Measurements from ENCODE around the gene KDM1B. TPM values are rescaled to one million over a fixed set of nuclear protein-coding genes. Genes with fewer than 3 reads are reported as not detected.
"Not testable (repeated sequence)": the region's sequence is repeated elsewhere in the genome, so short reads cannot be mapped to it uniquely, and the experiment has no call there.

KDM1B gene
- total RNA-seq, 2 donors from 2014 or later, result 8.4 to 8.7 TPM

GRCh38 chr6:18211338-18211737 is 56.1 kb downstream of the KDM1B start:
- Mint-ChIP-seq H3K4me3 (no peak overlapping the region), H3K27ac (no peak overlapping the region)

GRCh38 chr6:18212231-18212630 is 57.0 kb downstream of the KDM1B start:
- peak overlapping the region; percentile 15 for H3K4me3 Mint-ChIP-seq
- DNase-seq (no peak), ATAC-seq (no peak)
- no peaks in the 10 kb centered on the region for H3K9me3 ChIP-seq (ENCODE audit: control insufficient read depth, low read length, poor library complexity, severe bottlenecking)
- H3K4me1 Mint-ChIP-seq, result peaks cover 15% of the 10 kb centered on the region
- H3K27ac Mint-ChIP-seq, result peak overlapping the region; percentile 85
- no peaks in the 10 kb centered on the region for H3K27me3 Mint-ChIP-seq
- peaks cover 5% of the 10 kb centered on the region for H3K36me3 Mint-ChIP-seq (ENCODE audit: low read depth)

More at GRCh38 chr6:18211338-18211737, 56.1 kb downstream of the KDM1B start:
- DNase-seq, result no peak
- Mint-ChIP-seq H3K36me3 (ENCODE audit: low read depth) (peaks cover 3% of the 10 kb centered on the region), H3K27me3 (no peaks in the 10 kb centered on the region), H3K4me1 (peaks cover 13% of the 10 kb centered on the region)
- peak; percentile 24 for ATAC-seq
- H3K9me3 ChIP-seq (ENCODE audit: control insufficient read depth, low read length, poor library complexity, severe bottlenecking), result no peaks in the 10 kb centered on the region

GRCh38 chr6:18213439-18213838 is 58.2 kb downstream of the KDM1B start:
- peak overlapping the region; percentile 68 for H3K4me3 Mint-ChIP-seq
- DNase-seq, result no peak
- peaks cover 15% of the 10 kb centered on the region for H3K4me1 Mint-ChIP-seq
- H3K9me3 ChIP-seq (ENCODE audit: control insufficient read depth, low read length, poor library complexity, severe bottlenecking), result no peaks in the 10 kb centered on the region
- ATAC-seq, result peak; percentile 91
- peaks cover 2% of the 10 kb centered on the region for H3K36me3 Mint-ChIP-seq (ENCODE audit: low read depth)
- H3K27me3 Mint-ChIP-seq, result no peaks in the 10 kb centered on the region
- H3K27ac Mint-ChIP-seq, result peak overlapping the region; percentile 85

GRCh38 chr6:18214003-18214402 is 58.8 kb downstream of the KDM1B start:
- ATAC-seq (peak; percentile 24), DNase-seq (no peak)
- Mint-ChIP-seq H3K27ac (peak overlapping the region; percentile 85), H3K4me1 (peaks cover 15% of the 10 kb centered on the region), H3K36me3 (ENCODE audit: low read depth) (peaks cover 2% of the 10 kb centered on the region), H3K4me3 (peak overlapping the region; percentile 68), H3K27me3 (no peaks in the 10 kb centered on the region)
- no peaks in the 10 kb centered on the region for H3K9me3 ChIP-seq (ENCODE audit: control insufficient read depth, low read length, poor library complexity, severe bottlenecking)

- H3K9me3 ChIP-seq (ENCODE audit: control insufficient read depth, low read length, poor library complexity, severe bottlenecking), result no peaks in the 10 kb centered on the region
- Mint-ChIP-seq H3K36me3 (ENCODE audit: low read depth) (peaks cover 7% of the 10 kb centered on the region), H3K4me3 (no peak overlapping the region), H3K27me3 (no peaks in the 10 kb centered on the region), H3K4me1 (peaks cover 15% of the 10 kb centered on the region), H3K27ac (no peak overlapping the region)
- ATAC-seq (no peak), DNase-seq (no peak)
Measured at GRCh38 chr6:18215436-18215835, 60.2 kb downstream of the KDM1B start.

GRCh38 chr6:18216411-18216810 is 61.2 kb downstream of the KDM1B start:
- Mint-ChIP-seq H3K27ac (peak overlapping the region; percentile 66), H3K36me3 (ENCODE audit: low read depth) (peaks cover 7% of the 10 kb centered on the region), H3K4me1 (peaks cover 15% of the 10 kb centered on the region), H3K27me3 (no peaks in the 10 kb centered on the region), H3K4me3 (no peak overlapping the region)
- DNase-seq, result no peak
- no peaks in the 10 kb centered on the region for H3K9me3 ChIP-seq (ENCODE audit: control insufficient read depth, low read length, poor library complexity, severe bottlenecking)
- ATAC-seq, result no peak

- H3K9me3 ChIP-seq (ENCODE audit: control insufficient read depth, low read length, poor library complexity, severe bottlenecking), result no peaks in the 10 kb centered on the region
- H3K36me3 Mint-ChIP-seq (ENCODE audit: low read depth), result peaks cover 7% of the 10 kb centered on the region
- DNase-seq, result no peak
- peaks cover 10% of the 10 kb centered on the region for H3K4me1 Mint-ChIP-seq
- H3K27ac Mint-ChIP-seq, result no peak overlapping the region
- no peak overlapping the region for H3K4me3 Mint-ChIP-seq
- H3K27me3 Mint-ChIP-seq, result no peaks in the 10 kb centered on the region
- no peak for ATAC-seq
Measured at GRCh38 chr6:18218233-18218632, 63.0 kb downstream of the KDM1B start.

GRCh38 chr6:18219591-18219990 is 64.4 kb downstream of the KDM1B start:
- Mint-ChIP-seq H3K36me3 (ENCODE audit: low read depth) (peaks cover 7% of the 10 kb centered on the region), H3K27ac (peak overlapping the region; percentile 73), H3K4me1 (peaks cover 2% of the 10 kb centered on the region), H3K4me3 (no peak overlapping the region), H3K27me3 (no peaks in the 10 kb centered on the region)
- no peak for ATAC-seq
- H3K9me3 ChIP-seq (ENCODE audit: control insufficient read depth, low read length, poor library complexity, severe bottlenecking), result no peaks in the 10 kb centered on the region
- DNase-seq, result no peak

GRCh38 chr6:18221288-18221615 is 66.0 kb downstream of the KDM1B start:
- Mint-ChIP-seq H3K4me3 (peak overlapping the region; percentile 1), H3K4me1 (peaks cover 2% of the 10 kb centered on the region), H3K27me3 (no peaks in the 10 kb centered on the region), H3K36me3 (ENCODE audit: low read depth) (peaks cover 7% of the 10 kb centered on the region), H3K27ac (peak overlapping the region; percentile 1)
- ATAC-seq, result no peak
- DNase-seq, result no peak
- H3K9me3 ChIP-seq (ENCODE audit: control insufficient read depth, low read length, poor library complexity, severe bottlenecking), result no peaks in the 10 kb centered on the region

- not testable (repeated sequence) for ATAC-seq; H3K36me3 Mint-ChIP-seq (ENCODE audit: low read depth); H3K9me3 ChIP-seq (ENCODE audit: control insufficient read depth, low read length, poor library complexity, severe bottlenecking); H3K4me3 Mint-ChIP-seq; H3K27me3 Mint-ChIP-seq; DNase-seq; H3K4me1 Mint-ChIP-seq
- H3K27ac Mint-ChIP-seq, result peak overlapping the region; percentile 79
Measured at GRCh38 chr6:18226451-18227105, 71.4 kb downstream of the KDM1B start.

- not testable (repeated sequence) for ATAC-seq; H3K36me3 Mint-ChIP-seq (ENCODE audit: low read depth); H3K4me1 Mint-ChIP-seq; H3K4me3 Mint-ChIP-seq; H3K9me3 ChIP-seq (ENCODE audit: control insufficient read depth, low read length, poor library complexity, severe bottlenecking); DNase-seq; H3K27me3 Mint-ChIP-seq
- peak overlapping the region; percentile 79 for H3K27ac Mint-ChIP-seq
Measured at GRCh38 chr6:18227166-18227565, 71.9 kb downstream of the KDM1B start.

- not testable (repeated sequence) for DNase-seq; H3K4me1 Mint-ChIP-seq; ATAC-seq; H3K27me3 Mint-ChIP-seq; H3K9me3 ChIP-seq (ENCODE audit: control insufficient read depth, low read length, poor library complexity, severe bottlenecking); H3K27ac Mint-ChIP-seq; H3K4me3 Mint-ChIP-seq; H3K36me3 Mint-ChIP-seq (ENCODE audit: low read depth)
Measured at GRCh38 chr6:18228590-18228989, 73.4 kb downstream of the KDM1B start.

- not testable (repeated sequence) for H3K27me3 Mint-ChIP-seq; H3K9me3 ChIP-seq (ENCODE audit: control insufficient read depth, low read length, poor library complexity, severe bottlenecking); H3K4me3 Mint-ChIP-seq; DNase-seq; H3K27ac Mint-ChIP-seq; ATAC-seq; H3K4me1 Mint-ChIP-seq
- H3K36me3 Mint-ChIP-seq (ENCODE audit: low read depth), result peaks cover 14% of the 10 kb centered on the region
Measured at GRCh38 chr6:18231856-18232255, 76.6 kb downstream of the KDM1B start.

- not testable (repeated sequence) for H3K4me1 Mint-ChIP-seq; DNase-seq; H3K27me3 Mint-ChIP-seq; H3K27ac Mint-ChIP-seq; ATAC-seq; H3K4me3 Mint-ChIP-seq; H3K9me3 ChIP-seq (ENCODE audit: control insufficient read depth, low read length, poor library complexity, severe bottlenecking)
- H3K36me3 Mint-ChIP-seq (ENCODE audit: low read depth), result peaks cover 14% of the 10 kb centered on the region
Measured at GRCh38 chr6:18233770-18234169, 78.5 kb downstream of the KDM1B start.

Data from T-helper 17 cell (primary cell).